Hepatic stellate cell (primary cell): ENCODE results near the gene DPH6.
"Not testable (repeated sequence)": the region's sequence is repeated elsewhere in the genome, so short reads cannot be mapped to it uniquely, and the experiment has no call there.

ENCODE experiments used
- DNase-seq: peaks from one replicate; pipeline ENCODE4 v3.0.0; 2011; ENCODE audit warnings: low spot score

DPH6 gene

GRCh38 chr15:35437157-35437556 lies 108.8 kb downstream of the DPH6 start:
- peak; percentile 9 for DNase-seq

DNA sequence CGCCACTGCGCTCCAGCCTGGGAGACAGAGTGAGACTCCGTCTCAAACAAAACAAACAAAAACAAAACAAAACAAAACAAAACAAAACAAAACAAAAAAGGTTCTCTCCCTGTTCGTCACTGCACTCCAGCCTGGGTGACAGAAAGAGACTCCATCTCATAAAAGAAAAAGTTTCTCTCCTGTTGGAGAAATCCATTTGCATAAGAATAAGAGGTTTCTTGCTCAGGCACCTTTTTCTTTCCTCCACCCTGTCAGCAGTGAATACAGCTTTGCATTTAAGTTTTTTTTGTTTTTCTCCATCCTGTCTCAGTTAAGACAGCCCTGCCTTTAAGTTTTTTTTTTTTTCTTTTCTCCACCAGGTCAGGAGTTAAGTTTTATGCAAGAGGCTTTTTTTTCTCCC lies 109.5 kb downstream of the DPH6 start:
- DNase-seq: no peak

DNA sequence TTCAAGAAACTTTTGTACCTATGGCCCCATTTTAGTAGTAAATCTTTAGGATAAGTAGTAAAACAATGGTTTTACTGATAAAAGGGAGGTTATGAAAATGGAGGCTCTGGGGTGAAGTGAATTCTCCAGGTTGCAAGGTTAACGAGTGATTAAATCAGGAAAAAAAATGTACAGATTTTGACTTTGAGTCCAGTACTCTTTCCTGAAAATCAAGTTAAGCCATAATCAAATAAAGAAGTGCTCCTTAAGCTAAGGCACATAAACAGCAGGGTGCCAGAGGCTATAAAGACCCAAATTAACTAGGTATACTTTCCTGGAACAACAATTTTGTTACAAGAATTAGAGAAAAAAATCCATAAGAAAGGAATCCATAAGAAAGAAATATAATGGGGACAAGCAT lies 114.7 kb downstream of the DPH6 start:
- no peak for DNase-seq

GRCh38 chr15:35430301-35430700 lies 115.7 kb downstream of the DPH6 start:
- DNase-seq: no peak

- DNase-seq: no peak
Measured at GRCh38 chr15:35427496-35427895, 118.5 kb downstream of the DPH6 start.

- DNase-seq: peak; percentile 26
Measured at GRCh38 chr15:35427091-35427490, 118.9 kb downstream of the DPH6 start.

DNA sequence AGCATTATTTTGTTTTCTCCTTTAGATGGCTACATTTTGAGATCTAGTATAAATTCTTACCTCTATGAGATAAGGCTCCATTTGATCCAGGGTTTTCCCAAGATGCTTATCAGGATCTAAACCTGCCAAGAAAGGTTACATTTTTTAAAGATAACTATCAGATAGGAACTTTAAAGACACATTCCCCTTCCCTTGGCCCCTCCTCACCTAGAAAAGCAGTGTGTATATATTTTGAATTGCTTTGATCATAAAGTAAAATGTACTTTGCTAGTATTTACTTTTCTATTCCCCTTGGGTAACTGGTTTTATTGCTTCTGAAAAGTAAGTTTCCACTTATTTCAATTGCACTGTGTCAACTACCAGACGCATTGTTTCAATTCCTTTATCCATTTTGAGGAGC lies 135.2 kb downstream of the DPH6 start:
- DNase-seq: no peak

DNA sequence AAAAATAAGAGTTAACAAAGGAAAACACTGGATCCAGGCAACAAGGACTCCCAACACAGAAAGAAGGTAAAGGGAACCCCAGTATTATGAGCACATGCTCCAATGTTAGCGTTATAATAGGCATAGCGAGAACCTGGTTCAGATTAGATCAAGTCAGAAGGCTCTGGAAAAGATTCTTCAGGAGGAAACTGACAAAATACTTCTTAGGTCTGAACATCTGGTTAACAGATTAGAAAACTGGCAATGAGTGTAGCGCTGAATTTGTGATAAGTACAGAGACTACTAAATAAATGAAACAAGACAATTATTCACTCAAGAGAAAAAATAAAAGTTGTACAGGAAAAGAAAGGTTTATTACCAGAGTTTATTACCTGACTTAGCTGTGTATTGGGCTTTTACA lies 146.1 kb downstream of the DPH6 start:
- DNase-seq: no peak

DNA sequence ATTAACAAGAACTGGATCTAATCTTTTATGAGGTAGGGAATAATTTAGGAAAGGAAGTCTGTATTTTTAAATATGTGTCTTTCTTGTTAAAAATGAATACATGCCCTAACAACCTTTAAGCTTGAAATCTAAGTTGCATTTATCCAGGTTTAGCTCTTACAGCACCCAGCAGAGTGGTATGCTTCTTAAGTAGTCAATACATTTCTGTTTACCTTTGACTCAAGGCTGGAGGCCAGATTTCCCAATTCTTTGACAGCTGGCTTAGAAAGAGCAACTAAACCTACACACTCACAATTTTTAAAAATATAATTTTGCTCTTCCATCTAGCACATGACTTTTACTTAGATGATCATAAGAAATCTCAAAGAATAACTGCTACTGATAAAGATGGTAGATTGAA lies 148.9 kb downstream of the DPH6 start:
- no peak for DNase-seq

GRCh38 chr15:35394416-35394815 lies 151.5 kb downstream of the DPH6 start:
- no peak for DNase-seq

DNA sequence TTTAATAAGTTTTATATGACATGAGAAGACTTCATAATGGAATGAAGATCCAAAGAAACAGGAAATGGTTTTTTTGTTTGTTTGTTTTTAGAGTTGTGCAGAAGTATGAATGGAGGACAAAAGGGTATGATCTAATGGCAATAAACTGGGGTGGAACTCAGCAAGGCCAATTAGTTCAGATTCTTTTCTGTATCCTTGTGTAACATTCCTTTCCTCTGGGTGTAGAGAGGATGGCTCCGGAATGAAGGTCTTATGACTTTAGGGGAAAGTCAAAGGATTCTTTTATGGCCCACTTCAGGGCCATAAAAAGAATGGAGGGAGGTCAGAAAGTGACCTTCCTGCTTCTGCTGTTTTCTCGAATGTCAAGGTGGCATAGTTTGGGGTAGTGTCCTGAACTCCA lies 152.6 kb downstream of the DPH6 start:
- no peak for DNase-seq

DNA sequence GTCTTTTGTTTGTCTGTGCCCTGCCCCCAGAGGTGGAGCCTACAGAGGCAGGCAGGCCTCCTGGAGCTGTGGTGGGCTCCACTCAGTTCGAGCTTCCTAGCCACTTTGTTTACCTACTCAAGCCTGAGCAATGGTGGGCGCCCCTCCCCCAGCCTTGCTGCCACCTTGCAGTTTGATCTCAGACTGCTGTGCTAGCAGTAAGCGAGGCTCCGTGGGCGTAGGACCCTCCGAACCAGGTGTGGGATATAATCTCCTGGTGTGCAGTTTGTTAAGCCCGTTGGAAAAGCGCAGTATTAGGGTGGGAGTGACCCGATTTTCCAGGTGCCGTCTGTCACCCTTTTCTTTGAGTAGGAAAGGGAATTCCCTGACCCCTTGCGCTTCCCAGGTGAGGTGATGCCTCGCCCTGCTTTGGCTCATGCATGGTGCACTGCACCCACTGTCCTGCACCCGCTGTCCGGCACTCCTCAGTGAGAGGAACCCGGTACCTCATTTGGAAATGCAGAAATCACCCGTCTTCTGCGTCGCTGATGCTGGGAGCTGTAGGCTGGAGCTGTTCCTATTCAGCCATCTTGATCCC lies 154.5 kb downstream of the DPH6 start:
- not testable (repeated sequence) for DNase-seq

DNA sequence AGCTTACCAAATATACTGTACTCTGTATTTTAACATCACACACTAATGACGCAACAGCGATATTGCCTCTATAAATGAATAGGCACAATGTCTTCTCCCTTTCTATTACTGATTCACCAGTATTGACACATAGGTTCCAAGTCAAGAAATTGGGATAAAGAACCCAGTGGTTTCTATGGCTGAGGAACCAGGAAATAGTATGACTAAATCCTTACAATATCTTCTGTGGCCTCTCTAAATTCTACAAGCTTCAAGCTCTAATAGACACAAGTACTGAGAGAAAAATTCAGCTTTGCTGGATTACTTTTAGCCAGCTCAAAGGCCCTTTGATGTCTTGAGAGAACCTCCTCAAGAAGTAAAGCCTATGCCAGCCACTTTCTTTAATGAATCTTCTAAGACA lies 162.5 kb downstream of the DPH6 start:
- no peak for DNase-seq

DNA sequence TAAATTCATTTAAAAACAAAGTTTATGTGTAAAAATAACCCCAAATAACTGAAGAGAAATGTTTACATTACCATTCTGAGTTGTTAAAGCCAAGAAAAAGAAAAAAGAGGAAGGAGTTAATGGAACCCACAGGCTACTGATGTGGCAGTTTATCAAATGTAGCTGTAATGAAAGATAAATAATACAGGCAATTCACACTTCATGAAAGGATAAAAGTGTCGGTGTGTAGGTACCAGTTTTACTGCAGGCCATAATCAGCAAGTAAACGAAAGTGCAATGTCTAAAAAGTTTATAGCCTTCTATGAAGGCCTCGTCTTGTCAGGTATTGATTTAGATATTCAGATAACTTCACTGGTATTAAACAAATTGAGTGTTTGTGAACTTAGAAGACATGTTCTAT lies 164.6 kb downstream of the DPH6 start:
- no peak for DNase-seq

- DNase-seq: no peak
Measured at GRCh38 chr15:35379972-35380371, 166.0 kb downstream of the DPH6 start.

GRCh38 chr15:35378454-35378853 lies 167.5 kb downstream of the DPH6 start:
- DNase-seq: not testable (repeated sequence)

- no peak for DNase-seq
Measured at GRCh38 chr15:35376707-35377106, 169.3 kb downstream of the DPH6 start.

DNA sequence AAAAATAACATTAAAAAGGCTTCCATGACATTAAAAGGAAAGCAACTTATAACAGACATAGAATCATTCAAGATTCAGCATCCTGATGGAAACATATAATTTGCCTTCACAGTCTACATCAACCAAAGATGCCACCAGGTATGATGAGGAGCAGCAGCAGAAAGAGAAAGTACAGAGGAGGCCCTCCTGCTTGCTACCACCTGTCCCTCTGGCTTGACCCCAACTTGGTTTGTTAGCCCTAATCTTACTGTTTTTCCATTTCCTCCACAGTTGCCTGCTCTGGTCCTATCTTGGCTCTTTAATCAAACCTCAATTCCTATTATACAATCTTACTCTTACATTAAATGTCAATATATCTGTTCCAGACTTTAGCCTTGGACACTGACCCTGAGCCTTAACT lies 171.3 kb downstream of the DPH6 start:
- DNase-seq: no peak

- DNase-seq: peak; percentile 37
Measured at GRCh38 chr15:35362195-35362829, 183.7 kb downstream of the DPH6 start.

DNA sequence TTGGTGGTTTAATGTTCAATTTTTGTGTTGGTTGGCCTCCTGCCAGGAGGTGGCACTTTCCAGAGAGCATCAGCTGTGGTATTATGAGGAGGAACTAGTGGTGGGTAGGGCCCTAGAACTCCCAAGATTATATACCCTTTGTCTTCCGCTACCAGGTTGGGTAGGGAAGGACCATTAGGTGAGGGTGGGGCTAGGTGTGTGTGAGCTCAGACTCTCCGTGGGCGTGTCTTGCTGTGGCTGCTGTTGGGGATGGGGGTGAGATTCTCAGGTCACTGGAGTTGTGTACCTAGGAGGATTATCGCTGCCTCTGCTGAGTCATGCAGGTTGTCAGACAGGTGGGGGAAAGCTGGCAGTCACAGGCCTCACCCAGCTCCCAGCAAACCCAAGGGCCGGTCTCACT lies 187.1 kb downstream of the DPH6 start:
- DNase-seq: no peak

- DNase-seq: no peak
Measured at GRCh38 chr15:35351059-35351458, 194.9 kb downstream of the DPH6 start.

GRCh38 chr15:35349916-35350315 lies 196.0 kb downstream of the DPH6 start:
- no peak for DNase-seq

DNA sequence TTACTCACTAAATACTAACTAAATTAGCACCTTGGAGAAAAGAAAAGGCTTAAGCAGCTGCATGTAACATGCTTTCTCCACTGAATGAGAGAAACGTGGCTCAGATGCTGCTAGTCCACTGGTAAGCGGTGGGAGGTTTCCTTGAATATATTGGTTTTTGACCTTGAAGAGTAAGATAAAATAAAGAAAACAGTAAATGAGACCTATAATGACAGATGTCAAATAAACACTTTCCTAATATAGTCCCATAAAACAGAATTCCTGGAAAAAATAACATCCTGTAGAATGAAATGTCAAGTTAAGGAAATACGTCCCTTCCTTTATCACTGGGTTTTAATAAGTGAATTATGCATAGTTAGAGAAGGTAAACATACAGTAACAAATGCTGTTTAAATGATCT lies 215.0 kb downstream of the DPH6 start:
- no peak for DNase-seq

GRCh38 chr15:35330048-35330695 lies 215.8 kb downstream of the DPH6 start:
- DNase-seq: no peak
